ENCODE results near the gene AMFR. TPM values are rescaled to one million over a fixed set of nuclear protein-coding genes. Genes with fewer than 3 reads are reported as not detected.

Gene AMFR
- polyA plus RNA-seq, 3 donors: 28.3 to 68.1 (median 48.9) TPM

DNA sequence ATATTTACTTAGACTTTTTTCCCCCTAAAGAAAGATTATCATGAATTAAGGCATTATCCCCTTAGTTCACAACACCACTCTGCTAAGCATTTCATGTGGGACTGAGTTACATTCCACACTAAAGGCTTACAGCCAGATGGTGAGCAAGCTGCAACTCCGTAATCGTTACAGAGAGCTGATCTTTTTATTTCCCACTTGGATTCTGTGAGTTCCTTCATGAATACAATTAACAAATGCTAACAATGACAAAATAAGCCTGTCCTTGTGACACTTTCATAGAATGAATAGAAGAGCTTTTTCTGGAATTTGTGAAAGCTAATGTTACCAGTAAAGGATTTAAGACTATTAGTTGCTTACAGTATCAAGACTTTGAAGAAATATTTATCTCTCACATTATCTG is 34.8 kb upstream of the AMFR start:
- Mint-ChIP-seq H3K27ac (no peak overlapping the region), H3K4me3 (no peak overlapping the region), H3K27me3 (ENCODE audit: low read depth in 3 of 3) (no peaks in the 10 kb centered on the region), H3K36me3 (peaks cover 69 to 85% of the 10 kb centered on the region in 2 donors), H3K4me1 (no peaks in the 10 kb centered on the region), H3K9me3 (no peaks in the 10 kb centered on the region)
- Histone ChIP-seq H3K79me2 (ENCODE audit: insufficient read depth, low read length) (no peaks in the 10 kb centered on the region), H3K27ac (ENCODE audit: low read depth in 1 of 2, low read length in 2 of 2) (no peak overlapping the region), H3K4me3 (replicated peaks in 1 of 3; ENCODE audit: low read depth in 2 of 3, low read length in 3 of 3) (no peak overlapping the region), H3K9me3 (replicated peaks in 1 of 2; ENCODE audit: control insufficient read depth in 1 of 2, insufficient read depth in 1 of 2, low read length in 2 of 2) (no peaks in the 10 kb centered on the region), H3K4me2 (replicated peaks; ENCODE audit: extremely low read depth, low read length, poor library complexity, severe bottlenecking) (no peak overlapping the region), H3K9ac (ENCODE audit: insufficient read depth, low read length, poor library complexity, severe bottlenecking) (no peak overlapping the region), H3K4me1 (ENCODE audit: control insufficient read depth in 1 of 2, insufficient read depth in 2 of 2, low read length in 2 of 2) (no peaks in the 10 kb centered on the region), H3K36me3 (replicated peaks in 1 of 2; ENCODE audit: control insufficient read depth in 1 of 2, insufficient read depth in 2 of 2, low read length in 2 of 2) (peaks cover 58 to 94% of the 10 kb centered on the region in 2 donors), H3K27me3 (ENCODE audit: control insufficient read depth in 2 of 2, insufficient read depth in 2 of 2, low read length in 2 of 2) (no peaks in the 10 kb centered on the region), H4K20me1 (ENCODE audit: insufficient read depth, low read length) (no peaks in the 10 kb centered on the region), H2AFZ (ENCODE audit: insufficient read depth, low read depth, low read length, poor library complexity, severe bottlenecking) (no peak overlapping the region)
- TF ChIP-seq, protein P1, sequence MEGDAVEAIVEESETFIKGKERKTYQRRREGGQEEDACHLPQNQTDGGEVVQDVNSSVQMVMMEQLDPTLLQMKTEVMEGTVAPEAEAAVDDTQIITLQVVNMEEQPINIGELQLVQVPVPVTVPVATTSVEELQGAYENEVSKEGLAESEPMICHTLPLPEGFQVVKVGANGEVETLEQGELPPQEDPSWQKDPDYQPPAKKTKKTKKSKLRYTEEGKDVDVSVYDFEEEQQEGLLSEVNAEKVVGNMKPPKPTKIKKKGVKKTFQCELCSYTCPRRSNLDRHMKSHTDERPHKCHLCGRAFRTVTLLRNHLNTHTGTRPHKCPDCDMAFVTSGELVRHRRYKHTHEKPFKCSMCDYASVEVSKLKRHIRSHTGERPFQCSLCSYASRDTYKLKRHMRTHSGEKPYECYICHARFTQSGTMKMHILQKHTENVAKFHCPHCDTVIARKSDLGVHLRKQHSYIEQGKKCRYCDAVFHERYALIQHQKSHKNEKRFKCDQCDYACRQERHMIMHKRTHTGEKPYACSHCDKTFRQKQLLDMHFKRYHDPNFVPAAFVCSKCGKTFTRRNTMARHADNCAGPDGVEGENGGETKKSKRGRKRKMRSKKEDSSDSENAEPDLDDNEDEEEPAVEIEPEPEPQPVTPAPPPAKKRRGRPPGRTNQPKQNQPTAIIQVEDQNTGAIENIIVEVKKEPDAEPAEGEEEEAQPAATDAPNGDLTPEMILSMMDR (IDR thresholded peaks at IDR 0.05): no peak
- WGBS (ENCODE audit: insufficient coverage): 100% methylated on average over 2 of the region's 2 CpGs
- DNase-seq: no peak
- intact Hi-C loops (cut with micrococcal nuclease): no loop called here

DNA sequence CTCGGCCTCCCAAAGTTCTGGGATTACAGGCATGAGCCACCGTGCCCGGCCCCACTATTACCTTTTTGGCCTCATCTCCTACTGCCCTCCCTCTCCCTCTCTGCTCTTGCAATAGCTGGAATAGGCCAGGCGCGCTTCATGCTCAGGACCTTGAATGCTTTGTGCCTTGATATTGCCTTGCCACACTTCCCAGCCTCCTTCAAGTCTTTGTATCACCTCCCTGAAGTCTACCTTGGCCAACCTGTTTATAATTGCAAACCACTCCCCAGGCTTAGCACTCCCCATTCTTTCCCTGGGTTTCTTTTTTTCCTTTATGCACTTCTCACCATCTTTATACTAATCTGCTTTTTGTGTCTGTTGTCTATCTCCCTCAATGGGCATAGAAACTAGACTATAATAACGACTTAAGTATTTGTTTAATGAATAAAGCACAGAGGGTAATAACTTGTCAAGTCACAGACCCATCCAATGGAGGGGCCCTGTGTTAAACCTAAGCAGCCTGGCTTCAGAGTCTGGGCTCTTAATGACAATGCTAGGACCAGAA is 32.7 kb upstream of the AMFR start:
- DNase-seq: no peak
- Histone ChIP-seq H2AFZ (ENCODE audit: insufficient read depth, low read depth, low read length, poor library complexity, severe bottlenecking) (no peak overlapping the region), H3K27ac (ENCODE audit: low read depth in 1 of 2, low read length in 2 of 2) (no peak overlapping the region), H3K36me3 (replicated peaks in 1 of 2; ENCODE audit: control insufficient read depth in 1 of 2, insufficient read depth in 2 of 2, low read length in 2 of 2) (peaks cover 48 to 95% of the 10 kb centered on the region in 2 donors), H3K9me3 (replicated peaks in 1 of 2; ENCODE audit: control insufficient read depth in 1 of 2, insufficient read depth in 1 of 2, low read length in 2 of 2) (no peaks in the 10 kb centered on the region), H3K4me3 (replicated peaks in 1 of 3; ENCODE audit: low read depth in 2 of 3, low read length in 3 of 3) (no peak overlapping the region), H3K27me3 (ENCODE audit: control insufficient read depth in 2 of 2, insufficient read depth in 2 of 2, low read length in 2 of 2) (no peaks in the 10 kb centered on the region), H4K20me1 (ENCODE audit: insufficient read depth, low read length) (no peaks in the 10 kb centered on the region), H3K9ac (ENCODE audit: insufficient read depth, low read length, poor library complexity, severe bottlenecking) (no peak overlapping the region), H3K79me2 (ENCODE audit: insufficient read depth, low read length) (peaks cover 8% of the 10 kb centered on the region), H3K4me1 (ENCODE audit: control insufficient read depth in 1 of 2, insufficient read depth in 2 of 2, low read length in 2 of 2) (no peaks in the 10 kb centered on the region), H3K4me2 (replicated peaks; ENCODE audit: extremely low read depth, low read length, poor library complexity, severe bottlenecking) (no peak overlapping the region)
- TF ChIP-seq, protein P1 (IDR thresholded peaks at IDR 0.05): no peak
- intact Hi-C loops (cut with micrococcal nuclease): loop anchor here in 1 of 2 donors (10.0 kb wide), 1 partner anchor 147 kb away; the partner anchor contains the start of gene MT2A
- Mint-ChIP-seq H3K36me3 (peaks cover 70 to 82% of the 10 kb centered on the region in 2 donors), H3K4me3 (no peak overlapping the region), H3K27ac (no peak overlapping the region), H3K4me1 (no peaks in the 10 kb centered on the region), H3K9me3 (no peaks in the 10 kb centered on the region), H3K27me3 (ENCODE audit: low read depth in 3 of 3) (no peaks in the 10 kb centered on the region)
- 97% methylated on average over 5 of the region's 6 CpGs for WGBS (ENCODE audit: insufficient coverage)
